H1 (cell line): Measurements from ENCODE around the gene OTOS. TPM values are rescaled to one million over a fixed set of nuclear protein-coding genes. Genes with fewer than 3 reads are reported as not detected.

ENCODE experiments used
- BRCA1 ChIP-seq: IDR thresholded peaks from 2 replicates; pipeline ENCODE4 v1.6.1; 2012; ENCODE audit warnings: low read depth, low read length, improper control_type of control experiment
- CHD7 ChIP-seq: fragments of 300-600 bp; sonication (generic); IDR thresholded peaks from 2 replicates; pipeline ENCODE4 v1.7.1; 2012; ENCODE audit warnings: low read length, moderate library complexity, mild to moderate bottlenecking, inconsistent platforms; ENCODE audit not compliant: insufficient replicate concordance
- EP300 ChIP-seq, 2 experiments: IDR thresholded peaks; 1 replicate in 1 of 2; 2 replicates in 1 of 2; pipeline ENCODE4 v1.6.1; 2011 to 2012; ENCODE audit warnings: low read depth in 2 of 2, low read length in 2 of 2, mild to moderate bottlenecking in 2 of 2, borderline replicate concordance in 1 of 2, inconsistent platforms in 1 of 2, moderate library complexity in 1 of 2
- FOSL1 ChIP-seq: IDR thresholded peaks from 2 replicates; pipeline ENCODE4 v1.6.1; 2011; ENCODE audit warnings: mild to moderate bottlenecking, low read depth, low read length, moderate library complexity; ENCODE audit not compliant: insufficient read depth
- KDM5A ChIP-seq: fragments of 200-600 bp; IDR thresholded peaks from 2 replicates; pipeline ENCODE4 v1.7.1; 2012; ENCODE audit warnings: mild to moderate bottlenecking, low read length, inconsistent platforms, mixed read lengths
- NANOG ChIP-seq: IDR thresholded peaks from 2 replicates; pipeline ENCODE4 v1.6.1; 2011; ENCODE audit warnings: low read length, low read depth, mild to moderate bottlenecking, inconsistent platforms; ENCODE audit not compliant: insufficient read depth, poor library complexity, severe bottlenecking
- POLR2A ChIP-seq, 2 experiments: IDR thresholded peaks; 1 replicate in 1 of 2; 2 replicates in 1 of 2; pipeline ENCODE4 v1.6.1; 2011; ENCODE audit warnings: low read depth in 2 of 2, low read length in 2 of 2, mild to moderate bottlenecking in 2 of 2; ENCODE audit errors: control extremely low read depth in 1 of 2
- RXRA ChIP-seq: IDR thresholded peaks from 2 replicates; pipeline ENCODE4 v1.6.1; 2011; ENCODE audit warnings: low read depth, mild to moderate bottlenecking, low read length, moderate library complexity; ENCODE audit not compliant: insufficient read depth
- SIN3A ChIP-seq, 2 experiments: IDR thresholded peaks in 1 of 2; conservative IDR thresholded peaks in 1 of 2; 2 replicates each; pipeline ENCODE4 v1.6.1; 2011 to 2012; ENCODE audit warnings: low read length in 2 of 2, improper control_type of control experiment in 1 of 2, low read depth in 1 of 2, mild to moderate bottlenecking in 1 of 2
- SP4 ChIP-seq: IDR thresholded peaks from 2 replicates; pipeline ENCODE4 v1.6.1; 2012; ENCODE audit warnings: low read length, inconsistent platforms
- polyA plus RNA-seq, 7 experiments: library from polyadenylated mRNA; depleted of rRNA in 3 of 7; stranded (reverse) in 5 of 7; unstranded in 2 of 7; fragments of >200 nt in 5 of 7; fragments of 200-250 nt in 2 of 7; gene quantifications; 1 replicate in 5 of 7; 2 replicates in 1 of 7; 4 replicates in 1 of 7; pipeline versions ENCODE4 v1.2.1 to v1.2.3, GENCODE V29; 2011 to 2013; ENCODE audit warnings: missing spikeins in 2 of 7, mixed read lengths in 2 of 7
- total RNA-seq: library from RNA; stranded (reverse); fragmentation: NEBNext Ultra II Directional; extraction: Animal tissue kit (Norgen Biotek cat#: 25700); gene quantifications from 2 replicates; pipeline ENCODE4 v1.2.1, GENCODE V29; 2021

The OTOS gene
- total and polyA plus RNA-seq, 2 of the 8 experiments (the other 6 are each of a cell fraction or from before 2014, with no cell fraction given), result 0.17 TPM; not detected in 1

GRCh38 chr2:240138254-240138984 lies 2.0 kb downstream of the OTOS start (continued):
- TF ChIP-seq CHD7 (no peak), NANOG (no peak), KDM5A (no peak), POLR2A (IDR thresholded peaks at IDR 0.05; ENCODE audit: control extremely low read depth in 1 of 2, low read depth in 2 of 2, low read length in 2 of 2) (no peak), SIN3A (conservative IDR thresholded peaks at IDR 0.05 in 1 of 2, IDR thresholded peaks at IDR 0.05 in 1 of 2; ENCODE audit: low read depth in 1 of 2, low read length in 2 of 2) (no peak), BRCA1 (no peak), RXRA (no peak), FOSL1 (no peak), EP300 (IDR thresholded peaks at IDR 0.05; ENCODE audit: borderline replicate concordance in 1 of 2, low read depth in 2 of 2, low read length in 2 of 2) (no peak), SP4 (no peak)
